ENCODE results near the gene ATXN7. TPM values are rescaled to one million over a fixed set of nuclear protein-coding genes. Genes with fewer than 3 reads are reported as not detected.

ATXN7 gene
- total RNA-seq, 1 donor from 2014 or later, result 46.7 TPM

DNA sequence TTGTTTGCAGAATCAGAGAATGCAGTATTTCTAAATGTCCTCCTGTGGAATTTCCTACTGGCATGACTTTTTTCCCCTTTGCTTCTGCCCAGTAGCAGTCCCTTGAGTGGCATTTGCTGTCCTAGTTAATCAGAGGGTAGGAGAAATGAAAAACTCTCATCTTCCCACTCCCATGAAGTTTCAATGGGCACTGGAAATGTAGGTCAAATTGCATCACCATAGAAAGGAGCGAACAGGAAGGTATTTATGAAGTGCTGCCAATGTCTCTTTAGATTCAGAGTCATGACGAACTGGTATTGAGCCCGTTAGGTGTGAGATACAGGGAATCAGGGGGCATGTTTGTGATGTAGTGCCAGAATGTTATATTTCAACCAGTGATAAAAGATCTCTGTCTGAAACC, 23.2 kb downstream of the ATXN7 start:
- CTCF ChIA-PET, result no interaction called here
- Mint-ChIP-seq H3K4me3 (no peak overlapping the region), H3K27me3 (no peaks in the 10 kb centered on the region), H3K9me3 (no peaks in the 10 kb centered on the region), H3K27ac (no peak overlapping the region), H3K4me1 (peaks cover 29% of the 10 kb centered on the region), H3K36me3 (ENCODE audit: low read depth) (peaks cover 23% of the 10 kb centered on the region)
- intact Hi-C loops (cut with micrococcal nuclease), result no loop called here
- ATAC-seq (ENCODE audit: low read depth), result no peak
- POLR2A ChIA-PET, result no interaction called here
- DNase-seq, result no peak
- TF ChIP-seq, protein P1, sequence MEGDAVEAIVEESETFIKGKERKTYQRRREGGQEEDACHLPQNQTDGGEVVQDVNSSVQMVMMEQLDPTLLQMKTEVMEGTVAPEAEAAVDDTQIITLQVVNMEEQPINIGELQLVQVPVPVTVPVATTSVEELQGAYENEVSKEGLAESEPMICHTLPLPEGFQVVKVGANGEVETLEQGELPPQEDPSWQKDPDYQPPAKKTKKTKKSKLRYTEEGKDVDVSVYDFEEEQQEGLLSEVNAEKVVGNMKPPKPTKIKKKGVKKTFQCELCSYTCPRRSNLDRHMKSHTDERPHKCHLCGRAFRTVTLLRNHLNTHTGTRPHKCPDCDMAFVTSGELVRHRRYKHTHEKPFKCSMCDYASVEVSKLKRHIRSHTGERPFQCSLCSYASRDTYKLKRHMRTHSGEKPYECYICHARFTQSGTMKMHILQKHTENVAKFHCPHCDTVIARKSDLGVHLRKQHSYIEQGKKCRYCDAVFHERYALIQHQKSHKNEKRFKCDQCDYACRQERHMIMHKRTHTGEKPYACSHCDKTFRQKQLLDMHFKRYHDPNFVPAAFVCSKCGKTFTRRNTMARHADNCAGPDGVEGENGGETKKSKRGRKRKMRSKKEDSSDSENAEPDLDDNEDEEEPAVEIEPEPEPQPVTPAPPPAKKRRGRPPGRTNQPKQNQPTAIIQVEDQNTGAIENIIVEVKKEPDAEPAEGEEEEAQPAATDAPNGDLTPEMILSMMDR (IDR thresholded peaks at IDR 0.05), result no peak

DNA sequence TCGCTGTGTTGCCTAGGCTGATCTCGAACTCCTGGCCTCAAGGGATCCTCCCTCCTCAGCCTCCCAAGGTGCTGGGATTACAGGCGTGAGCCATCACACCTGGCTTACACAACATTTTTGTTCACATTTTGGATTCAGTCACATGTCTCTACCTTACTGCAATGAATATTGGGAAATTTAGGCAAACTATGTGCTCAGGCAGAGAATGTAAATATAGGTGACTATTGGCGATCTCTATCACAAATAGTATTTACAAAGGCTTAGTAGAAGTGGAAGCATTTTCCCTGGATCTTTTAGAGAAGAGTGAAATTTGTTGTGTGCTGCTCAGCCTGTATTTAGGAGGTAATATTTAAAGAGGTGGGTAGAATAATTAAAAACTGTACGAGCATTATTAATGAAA, 27.9 kb downstream of the ATXN7 start:
- H3K27me3 Mint-ChIP-seq, result no peaks in the 10 kb centered on the region
- no peaks in the 10 kb centered on the region for H3K9me3 Mint-ChIP-seq
- H3K4me3 Mint-ChIP-seq, result no peak overlapping the region
- TF ChIP-seq, protein P1 (IDR thresholded peaks at IDR 0.05), result no peak
- ChIA-PET CTCF (no interaction called here), POLR2A (no interaction called here)
- H3K36me3 Mint-ChIP-seq (ENCODE audit: low read depth), result peaks cover 19% of the 10 kb centered on the region
- ATAC-seq (ENCODE audit: low read depth) (no peak), DNase-seq (no peak)
- intact Hi-C loops (cut with micrococcal nuclease), result no loop called here
- H3K4me1 Mint-ChIP-seq, result peaks cover 44% of the 10 kb centered on the region
- H3K27ac Mint-ChIP-seq, result no peak overlapping the region

DNA sequence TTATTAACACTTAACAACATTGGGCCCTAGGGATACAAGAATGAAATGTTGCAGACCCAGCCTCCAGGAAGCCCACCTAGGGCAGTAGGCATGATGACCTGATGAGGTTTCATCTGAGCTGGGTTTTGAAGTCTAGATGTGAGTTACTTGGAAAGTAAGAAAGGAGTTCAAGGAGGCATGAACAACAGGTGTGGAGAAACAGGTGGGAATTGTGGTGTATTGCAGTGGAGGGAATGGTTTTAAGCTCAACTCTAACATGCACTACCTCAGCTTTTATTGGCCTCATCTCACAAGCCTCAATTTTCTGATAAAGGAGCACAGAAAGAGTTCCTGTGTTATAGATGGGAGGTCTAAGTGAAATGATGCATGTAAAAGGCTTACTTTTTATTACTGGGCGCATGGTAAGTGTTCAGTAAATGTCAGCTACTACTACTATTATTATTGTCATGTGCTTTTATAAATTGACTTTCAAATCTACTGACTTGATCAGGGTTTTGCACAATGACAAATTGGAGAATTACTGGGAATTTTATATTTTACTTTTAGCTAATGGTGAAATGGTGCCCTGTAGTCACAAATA, 29.2 kb downstream of the ATXN7 start:
- Mint-ChIP-seq H3K27ac (no peak overlapping the region), H3K36me3 (ENCODE audit: low read depth) (peaks cover 16% of the 10 kb centered on the region), H3K27me3 (no peaks in the 10 kb centered on the region), H3K4me1 (peaks cover 46% of the 10 kb centered on the region), H3K9me3 (no peaks in the 10 kb centered on the region), H3K4me3 (no peak overlapping the region)
- TF ChIP-seq, protein P1 (IDR thresholded peaks at IDR 0.05), result no peak
- ATAC-seq (ENCODE audit: low read depth), result no peak
- no peak for DNase-seq
- intact Hi-C loops (cut with micrococcal nuclease), result no loop called here
- ChIA-PET CTCF (no interaction called here), POLR2A (no interaction called here)

DNA sequence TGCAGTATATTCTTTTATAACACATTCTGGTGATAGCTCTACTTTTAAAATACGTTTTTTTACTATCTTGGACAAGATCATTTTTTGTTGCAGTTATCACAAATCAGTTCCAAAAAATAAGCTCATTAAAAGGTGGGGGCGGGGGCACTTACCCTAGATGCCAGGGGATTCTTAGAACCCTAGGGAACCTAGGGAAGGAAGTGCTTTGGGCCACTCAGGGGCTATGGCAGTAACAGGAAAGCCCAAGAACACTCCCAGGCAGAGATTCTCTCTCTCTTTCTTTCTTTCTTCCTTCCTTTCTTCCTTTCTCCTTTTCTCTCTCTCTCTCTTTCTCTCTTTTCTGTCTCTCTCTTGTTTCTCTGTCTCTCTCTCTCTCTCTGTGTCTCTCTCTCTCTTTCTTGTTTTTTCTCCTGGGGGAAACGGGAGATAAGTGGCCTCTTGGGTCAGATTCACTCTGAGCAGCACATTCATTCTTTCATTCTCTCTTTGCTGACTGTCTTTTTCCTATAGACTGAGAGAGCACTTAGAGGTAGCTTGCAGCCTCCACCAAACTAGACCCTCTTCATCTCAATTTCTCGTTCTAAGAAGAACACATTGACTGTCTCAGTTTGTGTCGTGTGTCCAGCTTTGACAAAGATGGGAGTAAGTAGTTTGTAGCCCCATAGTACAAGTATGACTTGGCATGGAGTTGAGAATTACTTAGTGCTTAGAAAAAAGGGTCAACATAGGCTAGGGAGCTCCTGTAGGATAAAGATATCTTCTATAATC, 31.9 kb downstream of the ATXN7 start:
- POLR2A ChIA-PET, result no interaction called here

More for the DNA sequence above, 31.9 kb downstream of the ATXN7 start:
- H3K36me3 Mint-ChIP-seq (ENCODE audit: low read depth), result peaks cover 40% of the 10 kb centered on the region
- no peaks in the 10 kb centered on the region for H3K9me3 Mint-ChIP-seq
- DNase-seq (no peak), ATAC-seq (ENCODE audit: low read depth) (no peak)
- peaks cover 49% of the 10 kb centered on the region for H3K4me1 Mint-ChIP-seq
- H3K27me3 Mint-ChIP-seq, result no peaks in the 10 kb centered on the region
- peak overlapping the region; percentile 51 for H3K27ac Mint-ChIP-seq
- CTCF ChIA-PET, result no interaction called here
- H3K4me3 Mint-ChIP-seq, result no peak overlapping the region
- intact Hi-C loops (cut with micrococcal nuclease), result loop anchor here (2.0 kb wide), 2 partner anchors 17 to 27 kb away; partner anchors contain the start of gene SCAANT1
- TF ChIP-seq, protein P1 (IDR thresholded peaks at IDR 0.05), result no peak
